ENCODE data around the gene C14orf39. TPM values are rescaled to one million over a fixed set of nuclear protein-coding genes. Genes with fewer than 3 reads are reported as not detected.

Gene C14orf39
- total and polyA plus RNA-seq, 4 donors = not detected

GRCh38 chr14:60512973-60513571 is 27.2 kb upstream of the C14orf39 start:
- H3K4me1 ChIP-seq (ENCODE audit: control insufficient read depth in 4 of 4, insufficient read depth in 4 of 4, low read length in 3 of 4) = peaks cover 12 to 38% (median 22%) of the 10 kb centered on the region in 4 donors
- H3K9ac ChIP-seq (ENCODE audit: low read depth in 1 of 2, low read length in 2 of 2) = no peak overlapping the region
- H3K27me3 ChIP-seq (ENCODE audit: control insufficient read depth in 4 of 4, insufficient read depth in 4 of 4, low read length in 3 of 4) = peaks cover 7 to 40% (median 34%) of the 10 kb centered on the region in 4 donors
- peaks cover 0 to 10% (median 1%) of the 10 kb centered on the region in 4 donors for H3K9me3 ChIP-seq (ENCODE audit: control insufficient read depth in 4 of 4, low read length in 3 of 4)
- no peak for TF ChIP-seq HNF4G (IDR thresholded peaks at IDR 0.05)
- TF ChIP-seq NR2F2 (IDR thresholded peaks at IDR 0.05) = no peak
- TF ChIP-seq HNF4A (conservative IDR thresholded peaks at IDR 0.05) = no peak
- no peak for TF ChIP-seq RAD21 (IDR thresholded peaks at IDR 0.05)
- H3K36me3 ChIP-seq (ENCODE audit: control insufficient read depth in 4 of 4, insufficient read depth in 3 of 4, low read depth in 1 of 4, low read length in 3 of 4) = no peaks in the 10 kb centered on the region
- H3K4me3 ChIP-seq (ENCODE audit: low read depth in 1 of 3, low read length in 3 of 3) = no peak overlapping the region
- WGBS = 4% methylated on average over 7 of the region's 7 CpGs
- DNase-seq (ENCODE audit: low spot score) = no peak
- no peak overlapping the region for H3K27ac ChIP-seq (ENCODE audit: low read depth in 1 of 2, low read length in 2 of 2)

GRCh38 chr14:60512126-60512525 is 26.3 kb upstream of the C14orf39 start:
- Histone ChIP-seq H3K9me3 (ENCODE audit: control insufficient read depth in 4 of 4, low read length in 3 of 4) (peaks cover 0 to 9% (median 0%) of the 10 kb centered on the region in 4 donors), H3K4me1 (ENCODE audit: control insufficient read depth in 4 of 4, insufficient read depth in 4 of 4, low read length in 3 of 4) (peaks cover 14 to 41% (median 22%) of the 10 kb centered on the region in 4 donors), H3K36me3 (ENCODE audit: control insufficient read depth in 4 of 4, insufficient read depth in 3 of 4, low read depth in 1 of 4, low read length in 3 of 4) (no peaks in the 10 kb centered on the region), H3K4me3 (ENCODE audit: low read depth in 1 of 3, low read length in 3 of 3) (no peak overlapping the region), H3K27ac (ENCODE audit: low read depth in 1 of 2, low read length in 2 of 2) (no peak overlapping the region), H3K27me3 (ENCODE audit: control insufficient read depth in 4 of 4, insufficient read depth in 4 of 4, low read length in 3 of 4) (peaks cover 11 to 41% (median 36%) of the 10 kb centered on the region in 4 donors), H3K9ac (ENCODE audit: low read depth in 1 of 2, low read length in 2 of 2) (no peak overlapping the region)
- WGBS = 11% methylated on average over 2 of the region's 2 CpGs
- no peak for TF ChIP-seq GABPA (IDR thresholded peaks at IDR 0.05 in 1 of 2, conservative IDR thresholded peaks at IDR 0.05 in 1 of 2)
- TF ChIP-seq ZBTB33 (IDR thresholded peaks at IDR 0.05) = no peak
- no peak for TF ChIP-seq JUND (IDR thresholded peaks at IDR 0.05)
- TF ChIP-seq ATF3 (IDR thresholded peaks at IDR 0.05) = no peak
- no peak for TF ChIP-seq TAF1 (conservative IDR thresholded peaks at IDR 0.05)
- no peak for TF ChIP-seq HNF4G (IDR thresholded peaks at IDR 0.05)
- no peak for TF ChIP-seq MAX (IDR thresholded peaks at IDR 0.05)
- no peak for TF ChIP-seq SP1 (IDR thresholded peaks at IDR 0.05)
- TF ChIP-seq REST (IDR thresholded peaks at IDR 0.05) = no peak
- no peak for TF ChIP-seq EGR1 (IDR thresholded peaks at IDR 0.05; ENCODE audit: low read depth in 2 of 2)
- DNase-seq (ENCODE audit: low spot score) = no peak

Measured in liver (tissue), 9 donors.